ACC112 (cell line): ENCODE measurements around the gene NDUFC2.

Experiments
- H2AFZ ChIP-seq: fragments of 200-600 bp; sonication (generic); one replicate; pipeline ENCODE4 v1.6.0; 2017; ENCODE audit warnings: antibody characterized with exemption, low read length; ENCODE audit not compliant: unreplicated experiment
- H3K27ac ChIP-seq: fragments of 200-600 bp; sonication (generic); 2 replicates; pipeline ENCODE4 v1.5.1; 2014; ENCODE audit warnings: low read depth, mild to moderate bottlenecking, antibody characterized with exemption, low read length, moderate library complexity
- H3K27me3 ChIP-seq: fragments of 200-600 bp; sonication (generic); 2 replicates; pipeline ENCODE4 v1.6.1; 2014; ENCODE audit warnings: mild to moderate bottlenecking, antibody characterized with exemption, low read length, moderate library complexity, mixed read lengths; ENCODE audit not compliant: insufficient read depth
- H3K36me3 ChIP-seq: fragments of 200-600 bp; sonication (generic); 2 replicates; pipeline ENCODE4 v1.6.1; 2016; ENCODE audit warnings: mild to moderate bottlenecking, antibody characterized with exemption, low read length, moderate library complexity, mixed read lengths; ENCODE audit not compliant: insufficient read depth
- H3K4me1 ChIP-seq: fragments of 200-600 bp; sonication (generic); one replicate; pipeline ENCODE4 v1.6.1; 2016; ENCODE audit warnings: low read length, mixed read lengths; ENCODE audit not compliant: insufficient read depth, unreplicated experiment, control insufficient read depth
- H3K4me3 ChIP-seq: fragments of 200-600 bp; sonication (generic); 2 replicates; pipeline ENCODE4 v1.5.1; 2014; ENCODE audit warnings: mild to moderate bottlenecking, low read depth, low read length
- H3K79me2 ChIP-seq: fragments of 200-600 bp; sonication (generic); one replicate; pipeline ENCODE4 v1.6.0; 2016; ENCODE audit warnings: low read length; ENCODE audit not compliant: control insufficient read depth, unreplicated experiment, insufficient read depth

Gene NDUFC2

GRCh38 chr11:78039919-78040671 lies 39.6 kb downstream of the NDUFC2 start:
- Histone ChIP-seq H3K36me3 (no peaks in the 10 kb centered on the region), H2AFZ (peak overlapping the region; percentile 83), H3K79me2 (peaks cover 2% of the 10 kb centered on the region), H3K4me1 (peaks cover 32% of the 10 kb centered on the region), H3K27me3 (no peaks in the 10 kb centered on the region), H3K4me3 (peak overlapping the region; percentile 68), H3K27ac (peak overlapping the region; percentile 98)

DNA sequence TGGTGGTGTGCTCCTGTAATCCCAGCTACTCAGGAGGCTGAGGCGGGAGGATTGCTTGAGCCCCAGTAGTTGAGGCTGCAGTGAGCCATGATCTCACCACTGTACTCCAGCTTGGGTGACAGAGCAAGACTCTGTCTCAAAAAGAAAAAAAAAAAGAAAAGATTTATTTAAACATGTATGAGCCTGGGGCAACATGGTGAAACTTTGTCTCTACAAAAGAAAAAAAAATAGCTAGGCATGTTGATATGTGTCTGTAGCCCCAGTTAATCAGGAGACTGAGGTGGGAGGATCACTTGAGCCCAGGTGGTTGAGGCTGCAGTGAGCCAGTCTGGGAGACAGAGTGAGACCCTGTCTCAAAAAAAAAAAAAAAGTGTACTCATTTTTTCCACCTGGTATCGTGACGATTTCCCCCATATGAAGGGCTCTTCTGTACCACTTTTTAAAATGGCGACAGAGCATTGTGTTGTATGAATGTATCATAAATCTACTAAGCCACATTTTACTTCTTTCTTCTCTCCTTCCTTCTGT lies 40.2 kb downstream of the NDUFC2 start:
- H3K79me2 ChIP-seq = peaks cover 2% of the 10 kb centered on the region
- no peaks in the 10 kb centered on the region for H3K27me3 ChIP-seq
- H2AFZ ChIP-seq = peak overlapping the region; percentile 83
- peaks cover 32% of the 10 kb centered on the region for H3K4me1 ChIP-seq
- H3K27ac ChIP-seq = peak overlapping the region; percentile 98
- peak overlapping the region; percentile 68; the same call in 1 of the 2 replicates for H3K4me3 ChIP-seq
- H3K36me3 ChIP-seq = no peaks in the 10 kb centered on the region

DNA sequence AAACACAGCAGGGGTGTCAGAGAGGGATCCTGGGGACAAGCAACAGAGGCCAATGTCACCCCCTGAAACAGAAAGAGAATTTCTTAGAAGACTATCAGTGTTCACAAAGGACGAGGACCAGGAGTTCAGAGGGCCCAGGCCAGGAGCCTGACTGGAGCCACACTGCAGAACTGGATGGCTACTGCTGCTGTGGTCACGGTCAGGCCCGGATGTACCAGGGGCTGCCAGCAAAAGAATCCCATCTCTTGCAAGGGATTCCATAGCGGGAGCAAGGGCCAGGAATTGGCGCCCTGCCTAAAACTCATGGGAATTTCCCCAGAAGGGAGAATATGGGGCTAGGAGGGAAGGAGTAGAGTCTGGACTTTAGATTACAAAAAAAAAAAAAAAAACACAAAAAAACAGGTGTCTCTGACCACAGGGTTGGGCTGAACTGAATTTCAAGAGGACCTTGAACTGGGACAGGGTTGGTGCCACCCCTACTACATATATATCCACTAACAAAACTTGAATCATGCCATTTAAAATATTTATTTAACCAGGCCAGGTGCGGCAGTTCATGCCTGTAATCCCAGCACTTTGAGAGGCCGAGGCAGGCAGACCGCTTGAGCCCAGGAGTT lies 40.9 kb downstream of the NDUFC2 start:
- H3K27me3 ChIP-seq = no peaks in the 10 kb centered on the region
- no peak overlapping the region for H3K4me3 ChIP-seq
- no peaks in the 10 kb centered on the region for H3K36me3 ChIP-seq
- no peak overlapping the region; the same call in 1 of the 2 replicates for H3K27ac ChIP-seq
- peaks cover 2% of the 10 kb centered on the region for H3K79me2 ChIP-seq
- H3K4me1 ChIP-seq = peaks cover 32% of the 10 kb centered on the region
- no peak overlapping the region for H2AFZ ChIP-seq

GRCh38 chr11:78037825-78038620 lies 41.6 kb downstream of the NDUFC2 start:
- H2AFZ ChIP-seq = no peak overlapping the region
- peaks cover 32% of the 10 kb centered on the region for H3K4me1 ChIP-seq
- H3K27me3 ChIP-seq = no peaks in the 10 kb centered on the region
- no peak overlapping the region for H3K4me3 ChIP-seq
- no peak overlapping the region for H3K27ac ChIP-seq
- peaks cover 2% of the 10 kb centered on the region for H3K79me2 ChIP-seq
- H3K36me3 ChIP-seq = no peaks in the 10 kb centered on the region

DNA sequence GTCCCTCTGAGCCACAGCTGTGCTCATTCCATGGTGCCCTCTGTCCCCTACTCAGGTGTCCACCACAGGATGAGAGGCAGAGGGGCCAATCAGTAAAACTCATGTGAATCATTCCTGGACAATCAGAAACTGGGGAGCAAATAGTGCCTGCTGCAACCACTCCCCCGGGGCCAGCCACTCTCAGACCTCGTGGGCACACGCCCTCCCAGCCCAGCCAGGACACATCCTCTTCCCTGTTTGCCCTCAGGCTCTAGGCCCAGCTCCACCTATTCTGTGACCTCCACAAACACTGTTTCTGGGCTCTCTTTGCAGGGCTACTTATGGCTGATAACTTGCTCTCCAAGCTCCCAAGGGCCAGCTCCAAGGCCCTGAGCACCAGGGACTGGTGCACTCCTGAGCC lies 42.6 kb downstream of the NDUFC2 start:
- H3K27me3 ChIP-seq = no peaks in the 10 kb centered on the region
- H3K79me2 ChIP-seq = peaks cover 2% of the 10 kb centered on the region
- peaks cover 32% of the 10 kb centered on the region for H3K4me1 ChIP-seq
- no peak overlapping the region for H3K27ac ChIP-seq
- H2AFZ ChIP-seq = no peak overlapping the region
- no peaks in the 10 kb centered on the region for H3K36me3 ChIP-seq
- H3K4me3 ChIP-seq = no peak overlapping the region

GRCh38 chr11:78036313-78036712 lies 43.3 kb downstream of the NDUFC2 start:
- no peak overlapping the region for H3K27ac ChIP-seq
- peaks cover 2% of the 10 kb centered on the region for H3K79me2 ChIP-seq
- H3K4me3 ChIP-seq = no peak overlapping the region
- H2AFZ ChIP-seq = no peak overlapping the region
- no peaks in the 10 kb centered on the region for H3K27me3 ChIP-seq
- H3K36me3 ChIP-seq = no peaks in the 10 kb centered on the region
- peaks cover 31% of the 10 kb centered on the region for H3K4me1 ChIP-seq

GRCh38 chr11:78034623-78035022 lies 45.0 kb downstream of the NDUFC2 start:
- Histone ChIP-seq H3K27ac (no peak overlapping the region), H3K4me1 (peaks cover 25% of the 10 kb centered on the region), H3K79me2 (no peaks in the 10 kb centered on the region), H3K27me3 (no peaks in the 10 kb centered on the region), H2AFZ (no peak overlapping the region), H3K4me3 (no peak overlapping the region), H3K36me3 (no peaks in the 10 kb centered on the region)

- H2AFZ ChIP-seq = no peak overlapping the region
- H3K4me3 ChIP-seq = no peak overlapping the region
- H3K4me1 ChIP-seq = peaks cover 17% of the 10 kb centered on the region
- H3K36me3 ChIP-seq = no peaks in the 10 kb centered on the region
- no peak overlapping the region for H3K27ac ChIP-seq
- H3K27me3 ChIP-seq = no peaks in the 10 kb centered on the region
- H3K79me2 ChIP-seq = no peaks in the 10 kb centered on the region
These were observed 46.6 kb downstream of the NDUFC2 start for GRCh38 chr11:78033040-78033439.

DNA sequence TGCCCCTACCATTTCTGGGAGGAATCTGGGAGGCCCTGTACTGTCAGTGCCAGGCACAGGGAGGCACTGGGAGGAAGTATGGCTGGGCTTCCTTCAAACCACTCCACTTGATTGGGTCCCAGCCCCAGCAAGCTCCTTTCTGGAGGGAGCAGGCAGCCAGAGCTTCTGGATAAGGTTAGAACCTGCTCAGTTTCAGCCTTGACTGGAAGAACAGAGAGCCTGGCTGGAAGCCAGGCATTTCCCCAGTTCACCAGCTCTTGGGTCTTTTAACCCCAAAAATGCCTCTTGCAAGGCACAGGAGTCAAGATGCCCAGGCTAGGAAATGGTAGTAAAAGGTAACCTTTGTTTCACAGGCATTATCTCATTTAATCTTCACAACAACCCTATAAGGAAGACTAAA lies 47.6 kb downstream of the NDUFC2 start:
- Histone ChIP-seq H3K36me3 (no peaks in the 10 kb centered on the region), H3K79me2 (no peaks in the 10 kb centered on the region), H3K27me3 (no peaks in the 10 kb centered on the region), H3K4me1 (peaks cover 14% of the 10 kb centered on the region), H2AFZ (no peak overlapping the region), H3K27ac (no peak overlapping the region), H3K4me3 (no peak overlapping the region)

DNA sequence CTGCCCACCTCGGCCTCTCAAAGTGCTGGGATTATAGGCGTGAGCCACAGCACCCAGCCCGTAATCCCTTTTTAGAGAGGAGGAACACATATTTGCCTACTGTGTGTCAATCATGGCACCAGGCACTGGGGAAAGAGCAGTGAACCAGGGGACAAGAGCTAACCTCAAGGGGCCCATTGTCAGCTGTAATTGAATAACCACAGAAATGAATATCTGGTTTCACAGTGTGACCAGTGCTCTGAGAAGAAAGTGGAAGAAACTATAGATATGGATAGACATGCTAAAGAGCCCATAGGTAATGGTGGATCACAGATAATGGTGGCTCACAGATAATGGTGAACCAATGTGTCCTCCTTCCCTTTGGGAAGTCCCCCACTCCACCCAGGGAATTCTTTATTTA lies 48.0 kb downstream of the NDUFC2 start:
- H2AFZ ChIP-seq = no peak overlapping the region
- H3K27ac ChIP-seq = no peak overlapping the region
- no peaks in the 10 kb centered on the region for H3K27me3 ChIP-seq

More for the DNA sequence above, 48.0 kb downstream of the NDUFC2 start:
- H3K36me3 ChIP-seq = no peaks in the 10 kb centered on the region
- no peaks in the 10 kb centered on the region for H3K79me2 ChIP-seq
- no peak overlapping the region for H3K4me3 ChIP-seq
- peaks cover 9% of the 10 kb centered on the region for H3K4me1 ChIP-seq
